ENCODE results near the gene IL22RA1.

Gene IL22RA1

GRCh38 chr1:24096009-24096738, 46.8 kb downstream of the IL22RA1 start:
- no peak for DNase-seq

DNA sequence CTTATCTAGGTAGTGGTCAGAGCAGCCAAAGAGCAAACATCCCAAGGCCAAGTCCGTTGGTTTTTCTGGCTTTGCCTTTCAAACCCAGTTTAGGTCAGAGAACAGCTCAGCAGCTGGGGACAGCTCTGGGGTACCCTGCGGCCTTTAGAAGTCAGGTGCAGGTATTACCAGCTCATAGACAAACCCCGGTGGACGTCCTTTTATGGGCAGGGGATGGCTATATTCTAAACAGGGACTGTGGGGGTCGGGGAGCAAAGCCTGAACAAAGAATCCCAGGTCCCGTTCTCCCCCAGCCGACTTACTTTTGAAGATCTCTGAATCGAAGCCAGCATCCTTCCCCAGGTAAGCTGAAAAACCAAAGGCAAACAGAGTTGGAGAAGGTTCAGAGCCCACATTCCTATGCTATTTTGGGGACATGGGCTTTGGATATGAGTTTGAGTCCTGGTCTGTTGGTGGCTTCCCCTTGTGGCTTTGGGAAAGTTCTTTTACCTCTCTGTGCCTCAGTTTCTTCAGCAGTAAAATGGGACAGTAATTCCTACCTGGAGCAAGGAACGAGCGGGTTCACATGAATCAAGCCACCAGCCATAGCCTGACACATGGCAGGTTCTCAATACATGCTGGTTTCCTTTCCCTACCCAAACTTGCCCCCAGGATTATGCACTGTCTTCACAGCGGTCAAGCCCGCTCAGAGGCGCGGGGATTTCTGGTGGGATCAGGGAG, 47.6 kb downstream of the IL22RA1 start:
- no peak for DNase-seq

DNA sequence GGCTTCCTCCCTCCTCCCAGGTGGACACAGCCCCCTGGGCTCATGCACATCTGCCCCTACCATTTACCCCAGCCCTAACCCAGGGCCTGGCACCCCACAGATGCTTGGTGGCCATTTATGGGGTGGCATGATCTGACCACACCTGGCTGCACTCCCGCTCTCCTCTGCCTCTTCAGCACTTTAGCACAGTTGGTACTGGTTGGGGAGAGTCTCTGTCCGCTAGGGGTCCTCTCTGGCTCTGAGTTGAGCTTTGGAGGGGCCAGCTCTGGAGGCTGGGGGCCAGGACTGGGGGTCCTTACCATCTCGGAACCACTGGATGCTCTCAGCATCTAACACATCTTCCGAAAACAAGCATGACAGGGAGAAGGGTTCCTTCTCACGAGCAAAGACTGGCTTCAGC, 48.4 kb downstream of the IL22RA1 start:
- DNase-seq = no peak

- no peak for DNase-seq
Measured at GRCh38 chr1:24093732-24094131, 49.2 kb downstream of the IL22RA1 start.

GRCh38 chr1:24092979-24093378, 50.0 kb downstream of the IL22RA1 start:
- DNase-seq = no peak

GRCh38 chr1:24091971-24092482, 50.9 kb downstream of the IL22RA1 start:
- no peak for DNase-seq

GRCh38 chr1:24090736-24091135, 52.2 kb downstream of the IL22RA1 start:
- DNase-seq = no peak

GRCh38 chr1:24089743-24090555, 53.0 kb downstream of the IL22RA1 start:
- no peak for DNase-seq

DNA sequence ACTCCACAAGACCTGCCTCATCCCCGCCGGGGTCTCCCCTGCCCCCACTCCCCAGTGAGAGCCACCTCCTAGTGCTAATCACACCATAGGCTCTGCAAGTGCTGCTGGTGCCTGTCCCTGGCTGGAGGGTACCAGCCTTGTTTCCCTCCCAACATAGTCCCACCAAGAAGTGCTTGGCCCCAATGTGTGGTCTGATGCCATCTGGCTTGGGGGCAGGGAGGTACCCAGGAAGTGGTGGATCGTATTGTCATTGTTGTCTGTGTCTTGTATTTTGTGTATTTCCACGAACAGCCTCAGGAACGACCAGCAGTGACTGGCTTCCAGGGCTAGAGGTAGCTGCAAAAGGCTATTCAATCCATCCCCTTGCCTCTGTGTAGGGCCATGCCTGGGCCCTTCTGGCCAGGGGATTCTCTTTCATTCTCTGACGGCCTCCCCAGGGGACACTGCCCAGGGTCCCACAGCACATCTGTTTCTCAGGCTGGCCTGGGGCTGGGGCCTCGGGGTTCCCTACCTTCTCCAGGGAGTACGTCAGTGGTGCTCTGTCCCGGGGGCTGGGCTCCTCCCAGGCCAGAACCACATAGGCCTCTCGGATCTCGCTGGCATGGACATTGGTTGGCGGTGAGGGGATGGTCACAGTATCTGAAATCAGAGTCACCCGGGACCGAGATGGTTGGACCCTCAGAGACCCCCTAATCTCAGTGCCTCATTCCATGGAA, 53.8 kb downstream of the IL22RA1 start:
- no peak for DNase-seq

- DNase-seq = no peak
Measured at GRCh38 chr1:24086466-24086865, 56.5 kb downstream of the IL22RA1 start.

GRCh38 chr1:24085546-24085945, 57.4 kb downstream of the IL22RA1 start:
- DNase-seq = no peak

DNA sequence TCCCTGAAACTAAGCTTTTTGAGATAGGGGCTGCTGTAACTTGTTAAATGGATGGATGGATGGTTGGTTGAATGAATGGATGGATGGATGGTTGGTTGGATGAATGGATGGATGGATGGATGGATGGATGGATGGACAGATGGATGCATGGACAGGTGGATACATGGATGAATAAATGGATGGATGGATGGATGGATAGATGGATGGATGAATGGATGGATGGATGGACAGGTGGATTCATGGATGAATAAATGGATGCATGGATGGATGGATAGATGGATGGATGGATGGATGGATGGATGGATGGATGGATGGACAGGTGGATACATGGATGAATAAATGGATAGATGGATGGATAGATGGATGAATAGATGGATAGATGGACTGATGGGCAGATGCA, 57.9 kb downstream of the IL22RA1 start:
- DNase-seq = no peak

DNA sequence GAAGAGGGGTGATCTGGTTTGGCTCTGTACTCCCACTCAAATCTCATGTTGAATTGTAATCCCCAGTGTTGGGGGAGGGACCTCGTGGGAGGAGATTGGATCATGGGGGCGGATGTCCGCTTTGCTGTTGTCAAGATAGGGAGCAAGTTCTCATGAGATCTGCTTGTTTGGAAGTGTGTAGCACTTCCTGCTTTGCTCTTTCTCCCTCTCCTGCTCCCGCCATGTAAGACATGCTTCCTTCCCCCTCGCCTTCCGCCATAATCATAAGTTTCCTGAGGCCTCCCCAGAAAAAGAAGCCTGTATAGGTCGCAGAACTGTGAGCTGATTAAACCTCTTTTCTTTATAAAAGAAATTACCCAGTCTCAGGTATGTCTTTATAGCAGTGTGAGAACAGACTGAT, 58.9 kb downstream of the IL22RA1 start:
- DNase-seq = no peak

GRCh38 chr1:24082372-24082771, 60.6 kb downstream of the IL22RA1 start:
- no peak for DNase-seq

- no peak for DNase-seq
Measured at GRCh38 chr1:24081190-24081589, 61.8 kb downstream of the IL22RA1 start.

DNA sequence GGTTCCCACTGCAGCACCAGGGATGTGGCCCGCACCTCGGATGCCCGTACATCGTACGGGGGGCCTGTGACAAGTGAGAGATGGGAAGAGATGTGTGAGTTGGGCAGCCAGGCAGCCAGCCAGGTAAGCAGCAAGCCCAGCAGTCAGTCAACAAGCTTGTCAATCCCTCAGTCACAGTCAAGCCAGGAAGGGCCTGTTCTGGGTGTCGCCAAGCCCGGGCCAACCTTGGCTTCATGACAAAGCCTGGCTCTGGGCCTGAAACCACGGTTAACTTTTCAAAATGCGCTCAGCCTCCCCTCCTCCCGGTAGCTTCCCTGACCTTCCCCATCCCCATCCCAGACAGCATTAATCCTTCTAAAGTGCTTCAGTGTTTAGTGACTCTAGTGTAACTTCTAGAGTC, 62.8 kb downstream of the IL22RA1 start:
- DNase-seq = no peak

GRCh38 chr1:24077278-24077978, 65.5 kb downstream of the IL22RA1 start:
- no peak for DNase-seq

- DNase-seq = no peak
Measured at GRCh38 chr1:24075946-24076345, 67.0 kb downstream of the IL22RA1 start.

DNA sequence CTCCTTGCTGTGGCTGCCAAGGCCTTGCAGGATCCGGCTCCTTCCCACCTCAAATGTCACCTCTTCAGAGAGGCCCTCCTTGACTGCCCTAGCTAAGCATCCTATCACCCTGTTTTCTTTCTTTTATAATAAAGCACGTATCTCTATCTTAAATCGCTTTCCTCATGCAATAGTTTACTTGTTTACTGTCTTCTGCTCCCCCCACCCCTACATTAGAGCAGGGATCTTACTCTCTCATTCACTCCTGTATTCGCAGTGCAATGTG, 67.4 kb downstream of the IL22RA1 start:
- no peak for DNase-seq

DNA sequence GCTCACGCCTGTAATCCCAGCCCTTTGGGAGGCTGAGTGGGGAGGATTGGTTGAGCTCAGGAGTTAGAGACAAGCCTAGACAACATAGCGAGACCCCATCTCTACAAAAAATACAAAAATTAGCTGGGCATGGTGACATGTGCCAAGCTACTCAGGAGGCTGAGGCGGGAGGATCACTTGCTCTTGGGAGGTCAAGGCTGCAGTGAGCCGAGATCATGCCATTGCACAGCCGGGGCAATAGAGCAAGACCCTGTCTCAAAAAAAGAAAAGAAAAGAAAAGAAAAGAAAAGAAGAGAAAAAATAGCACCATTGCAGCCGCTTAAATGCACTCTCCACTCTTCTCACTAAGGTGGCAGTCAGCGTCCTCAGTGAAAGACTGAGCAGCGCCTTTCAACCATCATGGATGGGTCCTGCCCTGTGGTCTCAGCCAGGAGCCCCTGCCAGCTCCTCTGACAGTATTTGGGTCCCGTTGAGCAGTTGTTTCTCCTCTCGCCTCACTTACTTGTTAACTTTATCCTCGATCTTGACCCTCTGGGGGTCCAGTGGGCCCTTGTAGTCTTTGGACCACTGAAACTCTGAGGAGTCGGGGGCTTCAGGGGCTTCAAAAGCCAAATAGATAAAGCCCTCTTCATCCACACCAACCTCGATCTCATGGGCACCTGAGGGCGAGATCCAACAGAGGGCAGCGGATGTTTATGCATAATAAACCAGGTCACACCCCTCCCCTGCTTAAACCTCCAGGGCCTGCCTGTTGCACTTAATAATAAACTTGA, 67.9 kb downstream of the IL22RA1 start:
- DNase-seq = no peak

- DNase-seq = no peak
Measured at GRCh38 chr1:24074196-24074595, 68.7 kb downstream of the IL22RA1 start.

DNA sequence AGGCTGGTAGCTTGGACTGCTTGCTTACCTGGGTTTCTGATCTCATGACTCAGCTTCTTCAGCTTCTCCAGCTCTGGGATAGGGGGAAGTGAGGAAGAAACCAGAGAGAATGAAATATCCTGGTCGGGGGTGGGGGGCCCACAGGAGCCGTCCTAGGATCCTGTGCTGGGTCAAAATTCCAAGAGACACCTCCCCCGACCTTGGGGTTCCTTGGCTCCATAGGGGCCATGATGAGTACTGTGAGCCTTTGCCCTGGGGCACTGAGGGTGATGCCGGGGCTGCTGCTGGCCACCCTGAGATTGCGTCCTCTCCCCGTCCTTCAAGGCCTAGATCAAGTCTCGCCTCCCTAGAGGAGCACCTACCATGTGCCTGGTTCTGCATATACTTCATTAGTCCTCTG, 71.0 kb downstream of the IL22RA1 start:
- DNase-seq = no peak

All from NCI-H187 treated with DMSO at 0.1 percent for 48 hours (cell line).